DND-41 (cell line): ENCODE results near the gene RBM39.

Source experiments
- ATAC-seq: fragments of 200-7000 bp; cut with Tn5 transposase; 3 replicates; pipeline ENCODE4 v1.9.1; 2021; ENCODE audit warnings: low read depth; ENCODE audit not compliant: insufficient read depth
- DNase-seq: peaks from one replicate; pipeline ENCODE4 v3.0.0-alpha.2; 2020
- H2AFZ ChIP-seq: 2 replicates; pipeline ENCODE4 v1.6.0; 2012; ENCODE audit warnings: low read depth, low read length
- H3K27ac ChIP-seq: 2 replicates; pipeline ENCODE4 v1.5.1; 2012; ENCODE audit warnings: low read length, inconsistent platforms
- H3K27me3 ChIP-seq: fragments of 200-600 bp; sonication (generic); 2 replicates; pipeline ENCODE4 v1.6.0; 2012; ENCODE audit warnings: low read length, mild to moderate bottlenecking, inconsistent platforms; ENCODE audit not compliant: insufficient read depth, poor library complexity
- H3K36me3 ChIP-seq: 2 replicates; pipeline ENCODE4 v1.5.1; 2012; ENCODE audit warnings: low read length, inconsistent platforms; ENCODE audit not compliant: insufficient read depth
- H3K4me1 ChIP-seq: 2 replicates; pipeline ENCODE4 v1.5.1; 2012; ENCODE audit warnings: mild to moderate bottlenecking, low read length; ENCODE audit not compliant: insufficient read depth
- H3K4me2 ChIP-seq: 2 replicates; pipeline ENCODE4 v1.6.0; 2012; ENCODE audit warnings: mild to moderate bottlenecking, moderate library complexity, low read length, inconsistent platforms; ENCODE audit not compliant: insufficient read depth
- H3K4me3 ChIP-seq, 2 experiments: fragments of 200-600 bp in 1 of 2; shearing (Covaris generic) in 1 of 2; 2 replicates each; pipeline ENCODE4 v1.5.1; 2012 to 2016; ENCODE audit warnings: inconsistent platforms in 2 of 2, low read length in 2 of 2, mild to moderate bottlenecking in 2 of 2, low read depth in 1 of 2, moderate library complexity in 1 of 2
- H3K79me2 ChIP-seq: 2 replicates; pipeline ENCODE4 v1.6.0; 2012; ENCODE audit warnings: low read length, inconsistent platforms; ENCODE audit not compliant: insufficient read depth
- H3K9ac ChIP-seq: 2 replicates; pipeline ENCODE4 v1.6.0; 2012; ENCODE audit warnings: low read depth, mild to moderate bottlenecking, inconsistent platforms, low read length, moderate library complexity
- H3K9me3 ChIP-seq: 2 replicates; pipeline ENCODE4 v1.5.1; 2012; ENCODE audit warnings: low read length, moderate library complexity, mild to moderate bottlenecking, inconsistent platforms; ENCODE audit not compliant: insufficient read depth, severe bottlenecking
- H4K20me1 ChIP-seq: 2 replicates; pipeline ENCODE4 v1.6.0; 2012; ENCODE audit warnings: low read length; ENCODE audit not compliant: insufficient read depth
- EZH2 ChIP-seq: IDR thresholded peaks from 3 replicates; pipeline ENCODE4 v1.6.1; 2012; ENCODE audit warnings: borderline replicate concordance, low read depth, mild to moderate bottlenecking, moderate library complexity, low read length, inconsistent platforms; ENCODE audit not compliant: severe bottlenecking
- TF ChIP-seq, protein P1 (sequence below): IDR thresholded peaks from 2 replicates; pipeline ENCODE4 v1.5.1; 2012; ENCODE audit warnings: borderline replicate concordance, low read length, moderate library complexity, mild to moderate bottlenecking; ENCODE audit not compliant: poor library complexity, severe bottlenecking; ENCODE audit errors: extremely low read depth

The RBM39 gene

DNA sequence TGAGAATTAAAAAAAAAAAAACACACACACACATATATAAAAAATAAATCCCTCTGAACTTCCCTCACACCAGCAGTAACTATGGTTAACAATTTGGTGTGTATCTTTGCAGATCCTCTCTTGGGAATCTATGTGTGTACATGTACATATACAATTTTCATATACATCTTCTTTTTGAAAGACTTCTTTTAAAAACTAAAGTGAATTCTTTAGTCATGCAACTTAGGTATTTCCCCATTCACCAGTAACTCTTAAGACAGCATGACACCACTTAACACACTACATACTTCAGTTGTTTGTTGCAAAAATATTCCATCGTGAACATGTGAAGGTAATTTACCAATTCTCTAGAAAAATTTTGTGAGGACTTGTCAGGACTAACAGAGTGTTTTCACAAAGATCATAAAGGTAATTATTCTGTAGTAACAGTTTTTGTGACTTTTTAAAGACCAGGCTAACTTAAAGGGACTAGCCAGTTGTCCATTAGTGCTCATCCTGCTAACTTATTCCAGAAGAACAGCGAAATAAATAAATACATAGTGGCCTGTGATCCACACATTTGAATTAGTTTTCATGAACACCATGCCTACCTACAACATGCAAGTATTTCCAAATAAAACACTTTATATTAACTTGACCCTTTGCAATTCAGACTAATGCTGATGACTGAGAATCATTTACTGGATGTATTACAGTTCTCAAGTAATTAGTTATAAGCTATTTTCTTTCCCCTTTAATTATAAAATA is 12.1 kb downstream of the RBM39 start:
- Histone ChIP-seq H4K20me1 (peaks cover 97% of the 10 kb centered on the region), H3K27me3 (no peaks in the 10 kb centered on the region), H3K4me1 (peaks cover 38% of the 10 kb centered on the region), H3K9ac (no peak overlapping the region), H2AFZ (no peak overlapping the region), H3K36me3 (peaks cover 99% of the 10 kb centered on the region), H3K9me3 (no peaks in the 10 kb centered on the region), H3K4me2 (no peak overlapping the region), H3K27ac (no peak overlapping the region), H3K4me3 (no peak overlapping the region), H3K79me2 (peaks cover 99% of the 10 kb centered on the region)
- no peak for TF ChIP-seq EZH2
- TF ChIP-seq, protein P1, sequence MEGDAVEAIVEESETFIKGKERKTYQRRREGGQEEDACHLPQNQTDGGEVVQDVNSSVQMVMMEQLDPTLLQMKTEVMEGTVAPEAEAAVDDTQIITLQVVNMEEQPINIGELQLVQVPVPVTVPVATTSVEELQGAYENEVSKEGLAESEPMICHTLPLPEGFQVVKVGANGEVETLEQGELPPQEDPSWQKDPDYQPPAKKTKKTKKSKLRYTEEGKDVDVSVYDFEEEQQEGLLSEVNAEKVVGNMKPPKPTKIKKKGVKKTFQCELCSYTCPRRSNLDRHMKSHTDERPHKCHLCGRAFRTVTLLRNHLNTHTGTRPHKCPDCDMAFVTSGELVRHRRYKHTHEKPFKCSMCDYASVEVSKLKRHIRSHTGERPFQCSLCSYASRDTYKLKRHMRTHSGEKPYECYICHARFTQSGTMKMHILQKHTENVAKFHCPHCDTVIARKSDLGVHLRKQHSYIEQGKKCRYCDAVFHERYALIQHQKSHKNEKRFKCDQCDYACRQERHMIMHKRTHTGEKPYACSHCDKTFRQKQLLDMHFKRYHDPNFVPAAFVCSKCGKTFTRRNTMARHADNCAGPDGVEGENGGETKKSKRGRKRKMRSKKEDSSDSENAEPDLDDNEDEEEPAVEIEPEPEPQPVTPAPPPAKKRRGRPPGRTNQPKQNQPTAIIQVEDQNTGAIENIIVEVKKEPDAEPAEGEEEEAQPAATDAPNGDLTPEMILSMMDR = no peak
- DNase-seq = no peak
- ATAC-seq = no peak

GRCh38 chr20:35729283-35729807 is 12.7 kb downstream of the RBM39 start:
- H3K4me1 ChIP-seq = peaks cover 31% of the 10 kb centered on the region
- no peak overlapping the region for H3K4me3 ChIP-seq
- H3K27ac ChIP-seq = no peak overlapping the region
- H3K27me3 ChIP-seq = no peaks in the 10 kb centered on the region
- ATAC-seq (no peak), DNase-seq (no peak)
- TF ChIP-seq, protein P1 = no peak
- no peak for TF ChIP-seq EZH2
- H3K36me3 ChIP-seq = peaks cover 99% of the 10 kb centered on the region
- no peak overlapping the region for H3K4me2 ChIP-seq
- no peak overlapping the region for H3K9ac ChIP-seq
- H3K79me2 ChIP-seq = peaks cover 99% of the 10 kb centered on the region
- peaks cover 93% of the 10 kb centered on the region for H4K20me1 ChIP-seq
- H2AFZ ChIP-seq = no peak overlapping the region
- no peaks in the 10 kb centered on the region for H3K9me3 ChIP-seq

DNA sequence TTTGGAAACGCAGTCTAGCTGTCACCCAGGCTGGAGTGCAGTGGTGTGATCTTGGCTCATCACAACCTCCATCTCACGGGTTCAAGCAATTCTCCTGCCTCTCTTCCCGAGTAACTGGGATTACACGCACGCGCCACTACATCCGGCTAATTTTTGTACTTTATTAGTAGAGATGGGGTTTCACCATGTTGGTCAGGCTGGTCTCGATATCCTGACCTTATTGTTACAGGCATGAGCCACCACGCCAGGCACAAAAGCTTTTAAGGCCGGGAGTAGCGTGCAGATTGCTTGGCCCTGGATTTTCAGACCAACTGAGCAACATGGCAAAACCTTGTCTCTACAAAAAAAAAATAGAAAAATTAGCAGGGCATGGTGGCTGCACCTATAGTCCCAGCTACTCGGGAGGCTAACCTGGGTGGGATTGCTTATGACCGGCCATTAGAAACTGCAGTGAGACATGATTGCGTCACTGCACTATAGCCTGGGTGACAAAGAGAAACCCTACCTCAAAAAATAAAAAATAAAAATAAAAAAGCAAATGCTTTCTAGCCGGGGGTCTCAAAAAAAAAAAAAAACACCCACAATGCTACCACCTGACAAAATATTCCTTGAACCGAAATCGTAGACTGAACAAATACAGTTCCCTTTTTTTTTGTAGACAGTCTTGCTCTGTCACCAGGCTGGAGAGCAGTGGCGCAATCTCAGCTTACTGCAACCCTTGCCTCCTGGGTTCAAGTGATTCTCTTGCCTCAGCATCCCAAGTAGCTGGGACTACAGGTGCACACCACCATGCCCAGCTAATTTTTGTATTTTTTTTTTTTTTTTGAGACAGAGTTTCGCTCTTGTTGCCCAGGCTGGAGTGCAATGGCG is 15.0 kb downstream of the RBM39 start:
- Histone ChIP-seq H3K4me1 (peaks cover 17% of the 10 kb centered on the region; the same call in 1 of the 2 replicates), H3K79me2 (peaks cover 98% of the 10 kb centered on the region), H3K4me3 (no peak overlapping the region), H3K9ac (no peak overlapping the region), H3K27me3 (no peaks in the 10 kb centered on the region), H3K27ac (no peak overlapping the region), H3K4me2 (no peak overlapping the region), H3K9me3 (no peaks in the 10 kb centered on the region), H3K36me3 (peaks cover 98% of the 10 kb centered on the region), H4K20me1 (peaks cover 91% of the 10 kb centered on the region), H2AFZ (no peak overlapping the region)
- no peak for DNase-seq
- TF ChIP-seq EZH2 = no peak
- TF ChIP-seq, protein P1 = no peak
- no peak for ATAC-seq
